ENCODE data around the gene KIAA0825.

- TF ChIP-seq CTCF (conservative IDR thresholded peaks at IDR 0.05 in 1 of 2, IDR thresholded peaks at IDR 0.05 in 1 of 2; ENCODE audit: low read depth in 1 of 2, low read length in 2 of 2) (no peak), EZH2 (IDR thresholded peaks at IDR 0.05; ENCODE audit: low read length, missing control alignments) (no peak)
These were observed 160.6 kb downstream of the KIAA0825 start for GRCh38 chr5:94457788-94458187.

All from fibroblast of lung (primary cell).